CD4-positive, alpha-beta T cell treated with Interleukin-12 subunit alpha and Interleukin-12 subunit beta, for 1 hour (primary cell): ENCODE measurements around the gene RNF217.

ENCODE experiments used
- DNase-seq: peaks from one replicate; pipeline ENCODE4 v3.0.0-alpha.2; 2020

Gene RNF217

DNA sequence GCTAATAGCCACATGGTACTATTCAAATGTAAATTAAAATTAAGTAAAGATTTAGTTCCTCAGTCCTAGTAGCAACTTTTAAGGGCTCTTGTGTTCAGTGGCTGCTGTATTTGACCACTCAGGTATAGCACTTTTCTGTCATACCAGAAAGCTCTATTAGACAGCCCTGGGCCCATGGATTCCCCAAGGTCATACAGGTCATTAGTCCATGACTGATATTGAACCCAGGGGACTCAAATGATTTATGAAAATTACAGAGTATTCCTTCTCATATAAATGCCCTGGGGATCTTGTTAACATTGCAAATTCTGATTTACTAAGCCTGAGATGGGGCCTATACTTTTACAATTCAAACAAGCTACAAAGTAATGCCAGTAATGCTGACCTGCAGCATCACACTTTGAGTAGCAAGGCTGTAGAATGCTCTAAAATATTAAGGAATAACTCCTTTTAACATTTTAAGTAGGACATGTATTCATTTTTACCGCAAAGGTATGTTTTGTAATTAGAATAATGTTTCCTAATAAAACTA, 29.6 kb downstream of the RNF217 start:
- no peak for DNase-seq

DNA sequence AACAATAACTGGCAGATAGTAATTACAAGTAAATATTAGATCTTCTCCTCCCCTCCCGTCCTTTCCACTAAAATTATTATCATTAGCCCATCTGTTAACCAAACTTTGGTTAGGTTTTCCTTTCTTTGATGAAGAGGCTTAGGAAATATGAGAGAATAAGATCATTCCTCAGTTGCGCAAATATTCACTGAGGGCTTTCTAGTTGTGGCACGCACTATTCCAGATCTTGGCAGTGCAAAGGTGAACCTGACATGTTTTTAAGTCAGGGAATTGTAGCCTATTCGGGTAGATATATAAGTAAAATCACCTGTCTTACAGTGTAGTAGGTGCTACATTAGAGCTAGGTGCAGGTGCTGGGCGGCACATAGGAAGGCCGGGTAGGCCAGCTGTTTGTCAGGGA, 31.1 kb downstream of the RNF217 start:
- DNase-seq = no peak

DNA sequence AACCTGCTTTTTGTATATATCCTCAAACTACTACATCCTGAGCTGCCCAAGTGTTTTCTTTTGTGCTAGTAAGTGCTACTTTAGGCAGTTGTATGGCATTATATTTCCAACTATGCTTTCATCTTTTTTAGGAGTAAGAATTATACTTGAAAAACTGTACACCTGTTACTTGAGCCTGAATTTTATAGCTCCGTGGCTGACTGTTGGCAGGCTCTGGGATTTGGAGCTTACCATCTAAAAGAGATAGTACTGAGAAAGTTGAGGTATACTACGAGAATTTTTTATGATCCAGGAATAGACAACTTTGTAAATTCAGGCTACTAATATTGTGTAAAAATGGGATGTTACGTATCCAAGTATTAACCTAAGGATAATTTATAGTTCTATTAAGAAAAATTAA, 32.4 kb downstream of the RNF217 start:
- DNase-seq = no peak

DNA sequence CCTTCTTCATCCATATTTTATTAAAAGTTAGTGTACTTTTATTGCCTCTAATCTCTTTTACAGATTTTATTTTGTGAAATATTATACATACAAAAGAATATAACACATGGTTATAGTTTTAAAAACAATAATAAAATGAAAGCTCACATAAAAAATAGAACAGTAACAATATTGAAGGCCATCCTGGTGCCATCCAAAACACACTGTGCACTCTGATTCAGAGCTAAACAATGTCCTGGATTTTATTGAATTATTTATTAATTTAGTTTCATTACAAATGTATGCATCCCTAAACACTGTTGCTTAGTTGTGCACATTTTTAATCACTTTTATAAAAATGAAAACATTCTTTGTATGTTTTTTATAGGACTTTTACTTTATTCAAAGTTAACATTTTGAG, 32.9 kb downstream of the RNF217 start:
- DNase-seq = no peak

DNA sequence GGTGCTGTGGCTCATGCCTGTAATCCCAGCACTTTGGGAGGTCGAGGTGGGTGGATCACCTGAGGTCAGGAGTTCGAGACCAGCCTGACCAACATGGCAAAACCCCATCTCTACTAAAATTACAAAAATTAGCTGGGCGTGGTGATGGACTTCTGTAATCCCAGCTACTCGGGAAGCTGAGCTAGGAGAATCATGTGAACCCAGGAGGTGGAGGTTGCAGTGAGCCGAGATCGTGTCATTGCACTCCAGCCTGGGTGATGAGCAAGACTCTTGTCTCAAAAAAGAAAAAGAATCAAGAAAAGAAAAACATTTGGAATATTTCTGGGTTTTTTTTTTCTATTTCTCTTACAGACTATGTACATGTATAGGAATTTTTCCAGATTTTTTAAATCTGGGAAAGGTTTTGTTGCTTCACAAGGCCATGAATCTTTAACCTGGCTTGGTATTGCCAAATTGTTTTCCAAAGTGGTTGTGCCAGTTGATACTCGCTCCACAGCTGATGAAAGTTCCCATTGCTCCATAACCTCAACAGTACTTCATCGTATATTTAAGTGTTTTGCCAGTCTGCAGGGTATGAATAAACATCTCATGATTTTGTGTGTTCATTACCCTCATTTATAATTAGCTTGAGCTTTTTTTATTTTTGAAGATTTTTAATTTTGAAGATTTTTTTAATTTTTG, 33.5 kb downstream of the RNF217 start:
- DNase-seq = no peak

DNA sequence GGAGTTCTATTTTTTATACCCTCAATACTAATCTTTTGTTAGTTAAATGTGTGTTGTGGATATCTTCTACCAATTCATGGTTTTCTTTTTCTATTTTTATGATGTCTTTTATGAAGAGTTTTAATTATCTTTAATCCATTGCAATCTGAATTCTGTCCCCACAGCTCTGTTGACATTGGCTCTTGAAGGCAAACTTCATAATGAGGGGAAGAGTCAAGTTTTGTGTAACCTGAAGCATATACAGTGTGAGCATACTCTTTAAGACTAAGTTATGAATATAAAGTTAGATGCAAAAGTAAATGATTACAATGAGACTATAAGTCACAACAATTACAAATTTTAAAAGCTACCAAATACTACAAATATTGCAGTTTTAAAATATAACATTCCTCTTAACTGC, 34.2 kb downstream of the RNF217 start:
- no peak for DNase-seq

DNA sequence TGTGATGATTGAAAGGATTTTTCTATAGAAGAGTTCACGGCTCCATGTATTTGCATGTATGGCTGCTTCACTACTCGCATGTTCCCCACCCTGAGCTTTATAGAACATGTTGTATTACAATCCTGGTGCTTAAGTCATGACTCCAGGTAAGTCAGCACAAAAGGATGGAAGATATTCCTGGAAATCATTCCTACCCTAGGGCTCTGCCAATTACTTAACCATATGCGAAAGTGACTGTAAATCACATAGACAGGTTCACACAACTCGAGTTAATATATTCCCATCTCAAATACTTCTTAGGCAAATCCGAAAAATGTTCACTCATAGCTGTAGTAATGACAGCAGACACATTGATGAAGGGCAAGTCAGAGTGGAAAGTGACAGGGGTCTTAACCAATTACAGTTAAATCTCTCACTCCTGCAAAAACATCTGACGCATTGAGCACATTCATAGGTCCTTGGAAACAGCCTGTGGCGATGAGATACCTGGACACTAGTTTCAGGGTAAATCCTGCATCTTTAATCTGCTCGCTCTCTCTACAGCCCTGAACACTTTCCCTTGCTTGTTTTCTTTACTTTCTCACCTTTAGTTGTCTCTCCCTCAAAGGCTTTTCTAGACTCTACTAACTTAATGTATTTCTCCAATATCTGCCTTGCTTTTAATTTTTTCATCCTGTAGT, 35.1 kb downstream of the RNF217 start:
- no peak for DNase-seq

DNA sequence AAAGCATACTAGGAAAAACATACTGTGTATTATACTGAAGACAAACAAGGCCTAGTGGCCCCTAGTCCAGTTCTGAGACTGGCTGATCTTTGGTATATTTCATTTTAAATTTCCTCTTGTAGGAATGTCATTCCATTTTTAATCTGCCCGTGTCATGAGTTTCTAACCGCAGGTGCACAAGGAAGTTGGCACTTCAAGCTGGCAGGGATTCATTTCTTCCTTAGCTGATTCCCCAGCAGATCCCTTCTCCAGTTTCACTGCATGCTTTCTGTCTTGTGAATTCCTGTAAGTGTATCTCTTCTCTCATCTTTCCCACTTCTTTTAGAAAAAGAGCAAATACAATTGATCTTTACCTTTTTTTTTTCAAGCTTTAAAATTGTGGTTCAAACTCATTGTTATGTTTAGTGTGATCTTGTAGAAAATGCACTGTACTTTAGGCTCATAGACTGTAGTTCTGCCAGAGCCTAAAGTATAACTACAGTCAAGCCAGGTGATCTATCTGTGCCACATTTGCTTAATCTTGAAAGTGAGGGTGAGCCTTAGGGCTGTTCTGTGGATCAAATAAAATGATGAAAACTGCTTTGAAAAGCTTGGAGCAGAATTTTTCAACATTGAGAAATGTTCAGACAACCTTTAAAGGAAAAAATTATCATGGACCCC, 37.0 kb downstream of the RNF217 start:
- DNase-seq = no peak

DNA sequence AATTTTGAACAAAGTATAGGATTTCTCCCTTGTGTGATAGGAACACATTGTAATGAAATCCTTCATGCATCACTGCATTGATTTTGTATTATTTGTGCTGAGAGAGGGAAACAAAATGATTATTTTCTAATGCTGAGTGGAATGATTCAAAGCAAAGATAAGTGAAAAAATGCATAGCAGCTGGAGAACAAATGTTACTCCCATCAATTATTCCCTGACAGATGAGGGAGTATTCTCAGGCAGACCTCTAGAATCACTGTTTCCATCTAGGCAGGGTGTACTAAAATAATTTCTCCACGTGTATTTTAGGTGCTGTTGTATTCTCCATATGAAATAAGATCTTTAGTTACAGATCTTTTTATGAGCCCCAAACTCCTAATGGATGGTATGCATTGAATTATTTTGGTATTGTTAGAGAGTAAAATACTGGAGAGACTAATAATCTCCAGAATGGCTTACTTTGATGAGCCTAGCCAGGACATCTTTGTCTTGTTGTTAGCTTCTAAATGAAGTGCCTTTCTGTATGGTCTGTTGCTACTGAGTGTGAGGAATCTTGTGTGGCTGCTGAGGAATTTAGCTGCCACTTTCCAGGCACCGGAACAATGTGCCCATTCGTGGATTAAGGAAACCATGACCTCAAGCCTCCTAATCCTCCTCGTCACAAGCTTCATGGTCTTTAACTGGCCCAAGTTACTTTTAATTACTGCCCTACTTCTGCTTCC, 39.6 kb downstream of the RNF217 start:
- no peak for DNase-seq

DNA sequence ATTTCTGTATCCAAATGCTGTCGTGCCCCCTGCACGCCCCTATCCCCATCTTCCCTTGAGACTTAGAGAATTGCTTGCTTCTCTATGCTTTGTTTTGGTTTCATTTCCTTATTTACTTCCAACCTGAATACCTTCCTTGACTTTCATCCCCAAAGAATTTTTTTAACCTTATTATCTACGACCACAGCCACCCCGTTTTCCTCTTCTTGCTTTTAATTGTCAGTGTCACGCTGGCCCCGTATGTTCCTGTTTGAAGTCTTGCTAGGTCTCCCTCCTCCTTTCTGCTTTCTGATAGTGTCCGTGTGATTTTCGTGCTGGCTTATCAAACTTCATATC, 40.1 kb downstream of the RNF217 start:
- no peak for DNase-seq

DNA sequence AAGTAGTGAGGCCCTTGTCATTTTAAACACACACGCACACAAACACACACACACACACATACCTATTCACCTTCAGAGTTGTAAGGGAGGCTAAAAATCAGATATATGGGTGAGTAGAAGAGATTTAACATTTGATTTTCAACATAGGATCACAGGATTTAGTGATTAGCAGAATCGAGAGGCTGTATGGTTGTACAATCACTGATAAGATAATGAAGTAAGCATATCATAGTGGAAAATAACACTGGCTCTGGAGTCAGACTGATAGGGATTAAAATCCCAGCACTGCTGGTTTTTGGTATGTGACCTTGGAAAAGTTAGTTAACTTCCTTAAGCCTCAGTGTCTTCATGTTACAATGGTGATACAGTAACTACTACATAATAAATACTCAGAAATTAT, 40.8 kb downstream of the RNF217 start:
- no peak for DNase-seq

DNA sequence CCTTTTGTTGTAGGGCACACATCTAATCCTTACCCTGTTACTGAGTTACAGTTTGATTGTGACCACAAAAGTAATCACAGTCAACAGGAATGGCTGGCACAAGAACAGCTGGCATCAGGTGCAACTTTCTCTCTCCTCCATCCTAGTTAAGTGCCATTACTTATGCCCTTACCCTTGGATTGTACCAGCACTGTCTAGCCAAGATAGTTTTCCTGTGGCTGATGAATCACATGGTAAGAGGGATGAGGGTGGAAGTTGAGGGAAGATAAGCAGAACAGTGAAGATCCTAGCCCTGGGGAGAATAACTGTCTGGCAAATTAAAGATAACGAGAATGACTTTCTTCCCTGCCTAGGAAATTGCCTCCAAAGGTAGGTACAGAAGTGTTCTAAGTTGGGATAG, 42.0 kb downstream of the RNF217 start:
- no peak for DNase-seq

DNA sequence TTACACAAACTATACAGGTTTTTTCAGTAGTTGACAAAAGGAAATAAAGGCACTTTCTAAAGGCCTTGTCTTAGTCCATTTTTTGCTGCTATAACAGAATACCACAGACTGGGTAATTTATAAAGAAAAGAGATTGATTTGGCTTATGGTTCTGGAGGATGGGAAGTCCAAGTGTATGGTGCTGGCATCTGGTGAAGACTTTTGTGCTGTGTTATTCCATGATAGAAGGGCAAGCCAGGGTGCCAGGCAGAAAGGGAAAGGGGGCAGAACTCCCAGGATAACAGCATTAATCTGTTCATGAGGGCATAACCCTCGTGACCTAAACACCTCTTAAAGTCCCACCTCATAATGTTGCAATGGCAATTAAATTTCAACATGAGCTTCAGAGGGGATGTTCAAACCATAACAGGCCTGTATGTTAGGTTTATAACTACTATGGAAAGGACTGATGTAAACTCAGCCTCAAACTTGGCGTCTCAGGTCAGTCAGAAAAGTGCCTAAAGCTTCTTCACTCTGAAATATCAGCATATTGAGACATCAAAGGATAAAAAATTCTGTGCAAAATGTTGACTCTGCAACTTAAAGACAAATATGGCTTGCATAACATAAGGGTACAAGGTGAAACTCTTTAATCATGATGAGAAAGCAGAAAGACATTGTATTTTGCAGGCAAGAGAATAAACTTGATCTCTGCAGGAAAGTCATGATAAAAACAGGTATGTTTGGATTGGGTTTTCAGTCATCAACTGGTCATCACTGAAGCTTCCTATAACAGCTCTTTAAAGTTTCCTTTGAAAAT, 42.8 kb downstream of the RNF217 start:
- no peak for DNase-seq

DNA sequence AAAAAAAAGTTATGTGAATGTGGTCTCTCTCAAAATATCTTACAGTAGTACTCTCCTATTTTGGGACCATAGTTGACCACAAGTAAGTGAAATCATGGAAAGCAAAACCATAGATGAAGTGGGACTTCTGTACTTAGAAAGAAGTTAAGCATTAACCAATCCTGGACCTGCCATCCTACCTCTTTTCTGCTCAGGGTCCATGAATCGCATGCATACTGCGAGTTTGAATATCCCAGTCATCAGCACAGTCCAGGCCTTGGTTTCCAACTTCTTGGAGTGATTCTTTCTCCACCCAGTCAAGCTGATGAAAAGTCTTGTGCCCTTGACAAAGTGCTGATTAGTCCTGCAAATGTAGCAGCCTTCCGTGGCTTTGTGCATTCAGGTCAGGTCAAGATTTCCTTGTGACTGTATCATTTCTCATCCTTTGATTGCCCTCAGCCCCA, 46.0 kb downstream of the RNF217 start:
- no peak for DNase-seq

DNA sequence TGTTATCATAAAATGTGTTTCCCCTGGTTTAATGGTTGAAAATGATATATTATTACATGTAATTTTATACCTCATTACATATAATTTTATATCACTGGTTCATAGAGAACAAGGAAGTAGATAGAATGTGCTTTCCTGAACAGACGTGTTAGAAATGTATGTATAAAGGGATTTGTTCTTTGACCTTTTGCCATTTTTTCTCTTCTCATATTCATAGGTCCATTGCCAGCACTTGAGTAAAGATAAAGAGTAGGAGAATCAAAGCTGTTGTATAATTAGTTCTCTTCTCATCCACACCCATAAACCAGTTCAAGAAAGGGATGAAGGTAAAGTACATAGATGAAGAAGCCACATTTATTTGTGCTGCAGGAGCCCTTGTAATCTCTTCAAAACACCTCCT, 46.7 kb downstream of the RNF217 start:
- DNase-seq = no peak

DNA sequence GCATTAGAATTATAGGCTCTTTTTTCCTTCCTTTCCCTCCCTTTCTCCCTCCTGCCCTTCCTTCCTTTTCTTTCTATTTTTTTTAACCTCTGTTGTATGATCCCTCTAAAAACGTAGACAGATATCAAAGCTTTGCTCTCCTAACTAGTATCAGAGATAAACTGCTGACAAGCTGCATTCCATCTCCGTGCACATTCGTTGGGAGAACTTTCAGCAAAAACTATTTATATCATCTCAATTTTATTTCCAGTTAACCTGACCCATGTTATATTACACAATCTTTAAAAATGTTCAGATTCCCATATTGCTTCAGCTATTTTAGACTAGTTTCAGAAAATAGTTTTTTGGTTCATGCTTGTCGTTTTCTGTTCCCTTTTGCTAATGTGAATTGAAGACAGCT, 47.3 kb downstream of the RNF217 start:
- DNase-seq = no peak

DNA sequence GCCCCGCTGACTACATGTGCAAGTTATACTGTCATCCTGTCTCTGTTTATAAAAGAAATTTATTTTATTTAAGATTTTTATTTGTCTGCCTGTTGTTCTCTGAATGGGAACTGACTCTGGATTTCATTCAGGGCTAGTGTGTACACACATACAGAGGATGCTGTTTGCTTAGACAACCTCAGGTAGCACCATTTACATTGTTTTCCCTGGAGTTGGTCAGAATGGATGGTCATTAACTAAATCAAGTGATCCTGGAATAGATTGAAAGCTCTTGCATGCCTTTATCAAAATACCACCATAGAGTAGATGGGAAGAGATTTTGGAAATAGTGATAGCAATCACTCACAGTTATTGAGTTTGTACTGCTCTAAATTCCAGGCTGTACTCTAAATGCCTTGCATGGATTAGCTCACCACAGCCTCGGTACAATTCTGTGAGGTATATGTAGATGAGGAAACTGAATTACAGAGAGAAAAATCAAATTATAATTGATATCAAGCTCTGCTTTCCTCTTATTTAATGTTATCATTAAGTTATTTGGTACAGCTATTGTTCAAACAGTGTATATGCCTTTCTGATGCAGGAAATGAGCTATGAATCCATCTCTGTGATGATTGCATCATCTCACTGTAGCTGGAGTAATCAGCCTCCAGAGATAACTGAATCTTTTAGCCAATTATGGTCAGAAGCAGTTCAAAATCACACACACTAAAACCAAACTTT, 51.9 kb downstream of the RNF217 start:
- DNase-seq = no peak

DNA sequence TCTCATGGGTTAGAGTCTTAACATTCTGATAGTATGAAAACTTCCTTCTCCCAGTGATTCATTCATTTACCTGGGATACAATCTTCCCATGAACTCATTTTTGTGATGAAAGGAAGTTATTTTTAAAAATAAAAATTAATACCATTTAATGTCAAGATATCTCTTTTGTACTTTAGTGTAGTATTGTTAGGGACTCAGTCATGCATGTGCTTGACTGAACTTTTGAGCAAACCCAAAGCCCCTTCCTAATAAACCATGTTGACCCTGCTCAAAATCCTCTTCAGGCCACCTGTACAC, 52.4 kb downstream of the RNF217 start:
- no peak for DNase-seq

DNA sequence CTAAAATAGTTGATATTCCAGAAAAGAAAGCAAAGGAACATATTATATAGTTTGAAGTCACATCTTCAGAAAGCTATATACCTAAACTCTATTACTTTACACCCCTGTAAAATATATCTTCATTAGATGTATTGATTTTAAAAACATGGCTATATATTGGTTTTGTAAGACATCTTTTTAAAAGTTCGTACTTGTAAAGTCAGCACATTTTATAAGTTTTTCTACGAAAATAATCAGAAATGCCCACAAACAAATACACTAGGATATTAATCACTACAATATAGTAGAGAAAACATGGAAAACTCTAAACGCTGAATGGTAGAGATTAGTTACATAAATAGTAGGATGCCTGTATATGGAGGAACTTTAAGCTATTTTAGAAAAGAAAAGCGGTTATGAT, 52.9 kb downstream of the RNF217 start:
- DNase-seq = no peak

DNA sequence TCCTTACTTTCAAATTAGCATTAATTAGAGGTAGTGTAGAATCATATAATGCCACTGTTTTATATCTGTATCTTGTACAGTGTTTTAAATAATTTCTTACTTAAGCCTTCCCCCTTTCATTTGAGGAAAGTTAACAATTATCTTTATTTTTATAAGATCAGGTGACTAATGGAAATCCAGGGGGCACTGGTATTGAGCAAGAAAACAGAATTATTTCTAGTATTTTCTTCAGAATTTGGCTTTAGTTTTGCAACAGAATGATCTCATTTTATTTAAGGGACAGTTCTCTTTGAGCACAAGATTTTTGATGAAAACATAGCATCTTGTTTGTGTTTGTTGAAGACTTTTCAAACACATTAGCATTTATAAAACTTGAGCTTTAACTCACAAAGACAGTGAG, 55.9 kb downstream of the RNF217 start:
- no peak for DNase-seq

DNA sequence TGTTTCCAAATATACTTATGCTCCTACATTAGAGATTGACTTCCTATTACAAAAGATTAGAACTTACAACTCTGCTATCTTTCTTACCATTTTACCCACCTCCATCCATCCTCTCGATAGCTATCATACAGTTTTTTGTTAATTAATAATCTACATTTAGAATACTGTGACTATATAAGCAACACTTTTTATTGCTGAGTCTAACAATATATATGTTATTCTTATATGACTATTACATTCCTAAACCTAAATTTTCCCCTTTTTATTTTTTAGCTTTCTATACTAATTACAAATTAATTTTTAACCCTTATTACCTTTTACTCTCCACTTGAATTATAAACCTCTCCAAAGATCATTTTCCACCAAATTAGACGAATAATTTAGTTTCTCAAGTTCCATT, 57.0 kb downstream of the RNF217 start:
- no peak for DNase-seq

DNA sequence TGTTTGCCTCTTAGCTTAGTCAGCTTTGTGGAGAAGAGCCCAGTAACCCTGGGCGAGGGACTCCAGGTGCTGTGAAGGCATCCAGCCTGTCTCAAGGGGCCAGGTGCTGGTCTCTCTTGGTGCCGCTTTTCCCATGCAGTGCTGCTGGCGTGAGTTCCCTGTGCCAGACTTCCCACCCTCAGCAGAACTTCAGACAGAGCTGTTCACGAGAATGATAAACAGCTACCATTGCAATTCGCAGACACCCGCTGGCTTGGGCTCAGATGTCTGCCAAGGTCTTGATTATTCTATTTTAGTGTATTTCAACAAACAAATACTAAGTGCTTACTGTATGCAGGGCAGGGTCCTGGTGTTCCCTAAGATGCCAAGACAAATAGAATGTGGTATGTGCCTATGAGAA, 57.7 kb downstream of the RNF217 start:
- no peak for DNase-seq
